Superior temporal gyrus (tissue), 1 donor: ENCODE data around the gene YDJC.
A peak's percentile ranks its signal among the peaks of the same experiment; 100 is the strongest.
"Not testable (repeated sequence)": the region's sequence is repeated elsewhere in the genome, so short reads cannot be mapped to it uniquely, and the experiment has no call there.

Source experiments
- DNase-seq: peaks from one replicate; pipeline ENCODE4 v3.0.0-alpha.2; 2016; ENCODE audit errors: extremely low spot score

YDJC gene

DNA sequence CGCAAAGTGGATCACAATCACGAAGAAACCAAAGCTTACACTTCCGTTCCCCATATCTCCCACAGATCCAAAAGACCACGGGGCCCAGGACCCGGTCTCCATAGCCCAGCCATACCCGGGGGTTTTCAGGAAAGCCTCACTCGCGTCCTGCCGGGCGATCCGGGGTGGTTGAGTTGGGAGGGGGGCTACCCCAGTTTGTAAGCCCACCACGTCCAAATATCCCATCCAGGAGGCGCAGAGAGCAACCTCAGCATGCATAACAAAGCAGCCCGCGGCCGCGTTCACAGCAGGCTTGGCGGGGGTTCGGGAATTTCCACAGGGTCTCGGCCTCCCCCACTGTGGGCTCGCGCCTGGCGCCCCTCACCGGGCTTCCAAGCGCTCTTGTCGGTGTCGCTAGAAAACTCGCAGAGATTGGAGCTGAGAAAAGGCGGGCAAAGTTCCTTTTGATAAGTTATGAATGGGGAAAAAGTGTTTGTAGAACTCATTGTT is 21.7 kb upstream of the YDJC start:
- DNase-seq: no peak

DNA sequence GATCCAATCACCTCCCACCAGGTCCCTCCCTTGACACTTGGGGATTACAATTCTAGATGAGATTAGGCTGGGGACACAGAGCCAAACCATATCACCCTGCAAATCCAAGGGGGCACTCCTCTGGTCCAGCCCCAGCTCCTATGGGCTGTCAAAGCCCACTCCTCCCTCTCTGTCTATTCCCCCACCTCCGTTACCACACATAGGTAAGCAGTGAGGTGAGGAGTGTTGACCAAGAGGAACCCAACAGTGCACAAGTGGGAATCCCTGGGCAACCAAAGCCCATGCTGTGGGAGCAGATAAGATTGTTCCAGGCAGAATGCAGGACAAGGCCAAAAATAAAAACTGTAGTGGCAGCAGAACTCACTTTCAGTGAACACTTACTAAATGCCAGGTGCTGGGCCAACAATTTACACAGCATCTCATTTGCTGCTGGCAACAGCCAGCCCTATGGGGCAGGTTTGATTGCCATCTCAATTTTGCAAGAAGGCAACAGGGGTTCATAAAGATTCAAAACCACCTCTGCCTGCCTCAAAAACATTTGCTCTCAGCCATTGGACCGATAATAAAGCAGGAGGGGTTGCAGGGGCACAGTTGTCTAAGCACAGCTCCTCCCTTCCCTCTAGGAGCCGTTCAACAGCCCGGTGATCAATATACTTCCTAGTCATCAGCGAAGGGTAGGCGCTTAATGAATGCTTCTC is 21.1 kb upstream of the YDJC start:
- DNase-seq: no peak

DNA sequence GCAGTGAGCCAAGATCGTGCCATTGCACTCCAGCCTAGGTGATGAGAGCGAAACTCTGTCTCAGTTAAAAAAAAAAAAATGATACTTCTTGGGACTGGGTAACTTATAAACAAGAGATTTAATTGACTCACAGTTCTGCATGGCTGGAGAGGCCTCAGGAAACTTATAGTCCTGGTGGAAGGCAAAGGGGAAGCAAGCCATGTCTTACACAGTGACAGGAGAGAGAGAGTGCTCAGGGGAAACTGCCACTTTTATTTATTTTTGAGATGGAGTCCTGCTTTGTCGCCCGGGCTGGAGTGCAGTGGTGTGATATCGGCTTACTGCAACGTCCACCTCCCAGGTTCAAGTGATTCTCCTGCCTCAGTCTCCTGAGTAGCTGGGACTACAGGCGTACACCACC is 20.5 kb upstream of the YDJC start:
- no peak for DNase-seq

DNA sequence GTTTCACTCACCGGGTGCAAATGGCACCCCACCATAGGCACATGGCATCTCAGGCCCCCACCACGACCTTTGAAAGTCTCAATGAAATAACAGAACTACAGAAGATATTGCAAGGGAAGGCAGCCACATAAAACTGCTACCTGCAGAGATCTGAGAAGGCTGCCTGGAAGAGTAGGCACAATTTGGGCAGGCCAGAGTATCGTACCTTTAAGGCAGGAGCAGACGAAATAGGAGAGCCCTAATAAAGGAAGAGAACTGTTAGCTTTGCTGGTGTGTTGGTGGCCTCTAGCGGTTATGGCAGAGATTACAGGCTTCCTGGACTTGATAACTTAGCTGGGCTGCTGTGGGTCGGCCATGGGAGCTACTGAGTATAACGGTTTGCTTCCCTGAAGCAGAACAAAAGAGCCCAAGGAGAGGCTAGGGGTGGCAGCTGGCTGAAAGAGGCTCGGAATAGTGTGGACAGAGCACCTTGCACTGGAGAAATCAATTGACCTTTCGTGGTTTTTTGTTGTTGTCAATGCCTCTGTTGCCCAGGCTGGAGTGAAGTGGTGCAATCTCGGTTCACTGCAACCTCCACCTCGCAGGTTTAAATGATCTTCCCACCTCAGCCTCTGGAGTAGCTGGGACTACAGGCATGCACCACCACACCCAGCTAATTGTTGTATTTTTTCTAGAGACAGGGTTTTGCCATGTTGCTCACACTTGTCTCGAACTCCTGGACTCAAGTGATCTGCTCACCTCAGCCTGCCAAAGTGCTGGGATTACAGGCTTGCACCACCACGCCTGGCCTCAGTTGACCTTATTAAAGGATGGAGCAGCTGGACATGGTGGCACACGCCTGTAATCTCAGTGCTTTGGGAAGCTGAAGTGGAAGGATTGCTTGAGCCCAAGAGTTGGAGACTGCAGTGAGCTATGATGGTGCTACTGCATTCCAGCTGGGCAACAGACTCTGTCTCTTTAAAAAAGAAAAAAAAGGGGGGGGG is 17.1 kb upstream of the YDJC start:
- peak; percentile 94 for DNase-seq

GRCh38 chr22:21645513-21645912 is 15.7 kb upstream of the YDJC start:
- not testable (repeated sequence) for DNase-seq

- no peak for DNase-seq
Observed at GRCh38 chr22:21643533-21644357, 13.9 kb upstream of the YDJC start.

DNA sequence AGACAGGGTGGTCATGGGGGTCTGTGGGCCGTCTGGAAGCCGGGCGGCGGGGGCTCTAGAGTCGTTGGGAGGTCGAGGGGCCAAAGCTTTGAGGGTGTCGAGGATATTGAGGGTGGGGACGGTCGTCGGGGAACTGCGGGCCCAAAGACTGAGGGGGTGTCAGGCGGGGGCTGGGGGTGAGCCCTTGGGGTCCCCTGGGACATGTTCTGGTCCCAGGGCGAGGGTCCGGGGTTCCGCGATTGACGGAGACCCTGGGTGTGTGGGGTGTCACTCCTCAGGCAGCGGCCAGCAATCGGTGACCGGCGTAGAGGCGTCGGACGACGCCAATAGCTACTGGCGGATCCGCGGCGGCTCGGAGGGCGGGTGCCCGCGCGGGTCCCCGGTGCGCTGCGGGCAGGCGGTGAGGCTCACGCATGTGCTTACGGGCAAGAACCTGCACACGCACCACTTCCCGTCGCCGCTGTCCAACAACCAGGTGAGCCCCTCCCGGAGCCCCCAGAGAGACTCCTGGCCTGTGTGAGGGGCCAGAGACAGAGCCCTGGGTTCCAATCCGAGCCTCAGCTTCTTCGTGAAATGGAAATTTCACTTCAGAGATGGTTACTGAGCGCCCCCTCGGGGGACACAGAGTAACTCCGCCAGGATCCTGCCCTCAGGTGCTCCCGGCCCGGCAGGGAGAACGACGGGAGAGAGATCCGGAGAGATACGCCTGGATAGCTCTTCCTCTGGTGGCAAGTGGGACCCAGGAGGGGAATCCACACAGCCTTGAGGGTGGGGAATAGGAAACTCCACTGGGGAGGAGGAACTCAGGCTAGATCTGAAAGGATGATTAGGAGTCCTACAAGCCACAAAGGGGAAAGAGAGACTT is 13.0 kb upstream of the YDJC start:
- DNase-seq: peak; percentile 62

DNA sequence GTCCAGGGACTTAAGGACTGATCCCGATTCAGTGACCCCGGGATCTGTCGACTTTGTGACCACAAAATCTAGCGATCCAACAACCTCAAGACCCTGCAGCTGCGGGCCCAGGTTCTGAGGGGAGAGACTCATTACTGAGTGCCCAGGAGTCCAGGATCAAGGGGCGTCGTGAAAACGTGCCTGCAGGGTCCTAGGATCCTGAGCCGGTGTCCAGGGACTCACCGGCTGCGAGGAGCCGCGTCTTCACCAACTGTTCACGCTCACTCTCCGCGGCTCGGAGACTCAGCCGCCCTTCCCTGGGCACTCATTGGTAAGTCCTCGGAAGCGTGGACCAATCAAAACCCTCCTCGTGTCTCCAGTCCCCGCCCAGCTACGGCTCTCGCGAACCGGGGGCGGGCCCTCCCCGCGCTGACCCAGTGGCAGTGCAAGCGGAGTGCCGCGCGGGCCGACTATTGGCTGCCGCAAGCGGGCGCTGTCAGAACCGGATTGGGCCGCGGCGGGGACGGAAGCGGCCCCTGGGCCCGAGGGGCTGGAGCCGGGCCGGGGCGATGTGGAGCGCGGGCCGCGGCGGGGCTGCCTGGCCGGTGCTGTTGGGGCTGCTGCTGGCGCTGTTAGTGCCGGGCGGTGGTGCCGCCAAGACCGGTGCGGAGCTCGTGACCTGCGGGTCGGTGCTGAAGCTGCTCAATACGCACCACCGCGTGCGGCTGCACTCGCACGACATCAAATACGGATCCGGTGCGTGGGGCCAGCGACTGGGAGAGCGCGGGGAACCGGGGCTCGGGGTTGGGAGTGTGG is 12.2 kb upstream of the YDJC start, which contains the start of gene SDF2L1:
Gene SDF2L1 (plus strand): TSS at position 514 of the 795 bp plus-strand sequence. CDS start 35 bp downstream, at position 549.
- DNase-seq: peak; percentile 99

DNA sequence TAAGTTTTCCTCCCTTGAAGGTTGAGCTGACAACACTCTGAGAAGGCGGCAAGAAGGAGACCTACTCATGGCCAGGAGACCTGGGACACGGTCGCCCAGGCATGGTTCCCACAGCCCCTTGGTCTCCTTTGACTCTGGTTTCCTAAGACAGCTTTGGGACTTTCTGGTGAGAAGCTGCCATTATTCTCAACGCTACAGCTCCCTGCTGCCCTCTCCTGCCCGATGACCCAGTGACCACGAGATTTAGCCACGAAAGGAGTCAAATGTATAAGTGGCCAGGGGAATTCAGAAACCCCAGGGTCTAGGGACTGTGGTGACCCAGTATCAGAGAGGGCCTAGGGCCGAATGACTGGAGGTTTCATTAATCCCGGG is 11.6 kb upstream of the YDJC start:
- DNase-seq: peak; percentile 54

- no peak for DNase-seq
Observed at GRCh38 chr22:21640810-21641209, 11.0 kb upstream of the YDJC start.

GRCh38 chr22:21639359-21639758 is 9.5 kb upstream of the YDJC start:
- DNase-seq: no peak

DNA sequence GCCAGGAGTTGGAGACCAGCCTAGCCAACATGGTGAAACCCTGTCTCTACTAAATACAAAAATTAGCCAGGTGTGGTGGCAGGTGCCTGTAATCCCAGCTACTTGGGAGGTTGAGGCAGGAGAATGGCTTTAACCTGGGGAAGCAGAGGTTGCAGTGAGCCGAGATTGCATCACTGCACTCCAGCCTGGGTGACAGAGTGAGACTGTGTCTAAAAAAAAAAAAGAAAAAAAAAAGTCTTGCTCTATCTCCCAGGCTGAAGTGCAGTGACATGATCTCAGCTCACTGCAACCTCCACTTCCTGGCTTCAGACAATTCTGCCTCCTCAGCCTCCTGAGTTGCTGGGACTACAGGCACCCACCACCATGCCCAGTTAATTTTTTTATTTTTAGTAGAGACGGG is 7.6 kb upstream of the YDJC start:
- not testable (repeated sequence) for DNase-seq

GRCh38 chr22:21636629-21637218 is 6.9 kb upstream of the YDJC start:
- no peak for DNase-seq

- no peak for DNase-seq
Observed at GRCh38 chr22:21635771-21636510, 6.1 kb upstream of the YDJC start.

DNA sequence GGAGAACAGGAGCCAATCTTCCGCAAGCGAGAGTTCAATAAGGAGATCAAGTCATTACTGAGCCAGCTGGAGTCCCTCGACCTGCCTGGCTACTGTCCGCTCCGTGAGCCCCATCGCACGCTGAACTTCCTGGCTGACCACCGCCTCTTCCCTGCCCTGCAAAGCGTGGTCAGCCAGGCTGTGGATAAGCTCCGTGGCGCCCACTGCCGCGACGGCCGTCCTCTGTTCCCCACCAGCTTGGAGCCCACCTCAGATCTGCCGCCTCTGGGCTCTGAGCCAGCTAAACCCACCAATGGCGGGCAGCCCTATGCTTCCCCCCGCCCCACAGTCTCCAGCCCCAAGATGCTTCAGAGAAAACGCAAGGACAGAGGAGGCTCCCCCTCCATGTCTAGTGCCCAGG is 5.0 kb upstream of the YDJC start:
- DNase-seq: no peak

- DNase-seq: no peak
Observed at GRCh38 chr22:21634081-21634480, 4.3 kb upstream of the YDJC start.

- no peak for DNase-seq
Observed at GRCh38 chr22:21633481-21633880, 3.7 kb upstream of the YDJC start.

GRCh38 chr22:21632931-21633330 is 3.1 kb upstream of the YDJC start:
- no peak for DNase-seq
